Mesendoderm (in vitro differentiated cells): ENCODE measurements around the gene CEBPG.
A peak's percentile ranks its signal among the peaks of the same experiment; 100 is the strongest.

Experiments
- DNase-seq: peaks from one replicate; pipeline ENCODE4 v3.0.0; 2013
- H2AK5ac ChIP-seq: 2 replicates; pipeline ENCODE4 v1.6.1; 2013; ENCODE audit warnings: low read length, inconsistent platforms
- H2BK120ac ChIP-seq: 2 replicates; pipeline ENCODE4 v1.6.1; 2013; ENCODE audit warnings: low read depth, mild to moderate bottlenecking, low read length, moderate library complexity, mixed read lengths
- H2BK15ac ChIP-seq: replicated peaks from 2 replicates; pipeline ENCODE4 v1.6.1; 2013; ENCODE audit warnings: low read depth, mild to moderate bottlenecking, moderate library complexity
- H2BK5ac ChIP-seq: 2 replicates; pipeline ENCODE4 v1.6.1; 2013; ENCODE audit warnings: low read length, inconsistent platforms
- H3K18ac ChIP-seq: 2 replicates; pipeline ENCODE4 v1.6.1; 2013; ENCODE audit warnings: mild to moderate bottlenecking, low read length, mixed read lengths
- H3K23ac ChIP-seq: one replicate; pipeline ENCODE4 v1.6.1; 2013; ENCODE audit warnings: low read length
- H3K27ac ChIP-seq: 2 replicates; pipeline ENCODE4 v1.5.1; 2013; ENCODE audit warnings: low read depth, mild to moderate bottlenecking, inconsistent platforms, low read length, moderate library complexity
- H3K27me3 ChIP-seq: 2 replicates; pipeline ENCODE4 v1.6.1; 2013; ENCODE audit warnings: low read length, control low read depth, mild to moderate bottlenecking, inconsistent platforms; ENCODE audit not compliant: insufficient read depth, poor library complexity
- H3K36me3 ChIP-seq: 2 replicates; pipeline ENCODE4 v1.6.1; 2013; ENCODE audit warnings: low read length, inconsistent platforms; ENCODE audit not compliant: control insufficient read depth, insufficient read depth
- H3K4ac ChIP-seq: one replicate; pipeline ENCODE4 v1.6.1; 2013; ENCODE audit warnings: low read depth, mild to moderate bottlenecking, low read length, moderate library complexity
- H3K4me1 ChIP-seq: 2 replicates; pipeline ENCODE4 v1.6.1; 2013; ENCODE audit warnings: low read depth, low read length, inconsistent platforms; ENCODE audit not compliant: control insufficient read depth
- H3K4me2 ChIP-seq: 2 replicates; pipeline ENCODE4 v1.6.1; 2013; ENCODE audit warnings: low read length
- H3K4me3 ChIP-seq: 2 replicates; pipeline ENCODE4 v1.5.1; 2013; ENCODE audit warnings: mild to moderate bottlenecking, low read length
- H3K56ac ChIP-seq: one replicate; pipeline ENCODE4 v1.6.1; 2013; ENCODE audit warnings: low read length
- H3K79me1 ChIP-seq: 2 replicates; pipeline ENCODE4 v1.6.1; 2013; ENCODE audit warnings: low read length, inconsistent platforms
- H3K79me2 ChIP-seq: 2 replicates; pipeline ENCODE4 v1.6.1; 2013; ENCODE audit warnings: mild to moderate bottlenecking, low read length; ENCODE audit not compliant: control insufficient read depth, insufficient read depth
- H3K9ac ChIP-seq: 2 replicates; pipeline ENCODE4 v1.6.1; 2013; ENCODE audit warnings: low read length, inconsistent platforms
- H4K5ac ChIP-seq: one replicate; pipeline ENCODE4 v1.6.1; 2013; ENCODE audit warnings: low read length
- H4K8ac ChIP-seq: one replicate; pipeline ENCODE4 v1.6.1; 2013; ENCODE audit warnings: low read depth, mild to moderate bottlenecking, control low read depth, low read length, moderate library complexity
- WGBS: extraction: QIAGEN DNeasy Blood & Tissue Kit; methylation state at CpG from one replicate; pipeline ENCODE4 v1.1.7; 2013; ENCODE audit warnings: low lambda C conversion rate, missing lambda C conversion rate; ENCODE audit not compliant: insufficient coverage; ENCODE audit errors: extremely low coverage; 5-methylcytosine and 5-hydroxymethylcytosine counted together

Gene CEBPG

GRCh38 chr19:33405553-33406461, 32.3 kb downstream of the CEBPG start:
- Histone ChIP-seq H3K79me2 (no peaks in the 10 kb centered on the region), H3K27me3 (no peaks in the 10 kb centered on the region)
- WGBS = no CpG with 5 or more reads among the region's 34 CpGs

GRCh38 chr19:33406521-33407139, 33.1 kb downstream of the CEBPG start:
- Histone ChIP-seq H3K27me3 (no peaks in the 10 kb centered on the region), H3K79me2 (no peaks in the 10 kb centered on the region)
- no CpG with 5 or more reads among the region's 13 CpGs for WGBS

More at GRCh38 chr19:33405553-33406461, 32.3 kb downstream of the CEBPG start:
- Histone ChIP-seq H2BK5ac (no peak overlapping the region), H3K9ac (peak overlapping the region; percentile 62), H3K4me3 (no peak overlapping the region), H3K23ac (no peak overlapping the region), H3K27ac (no peak overlapping the region), H2BK120ac (no peak overlapping the region), H3K4me1 (peaks cover 2% of the 10 kb centered on the region), H3K18ac (no peak overlapping the region), H3K79me1 (no peaks in the 10 kb centered on the region), H3K56ac (peak overlapping the region; percentile 42), H2BK15ac (no peak overlapping the region), H2AK5ac (no peak overlapping the region), H3K36me3 (no peaks in the 10 kb centered on the region), H3K4me2 (no peak overlapping the region), H3K4ac (no peak overlapping the region), H4K5ac (no peak overlapping the region), H4K8ac (no peak overlapping the region)
- no peak for DNase-seq

DNA sequence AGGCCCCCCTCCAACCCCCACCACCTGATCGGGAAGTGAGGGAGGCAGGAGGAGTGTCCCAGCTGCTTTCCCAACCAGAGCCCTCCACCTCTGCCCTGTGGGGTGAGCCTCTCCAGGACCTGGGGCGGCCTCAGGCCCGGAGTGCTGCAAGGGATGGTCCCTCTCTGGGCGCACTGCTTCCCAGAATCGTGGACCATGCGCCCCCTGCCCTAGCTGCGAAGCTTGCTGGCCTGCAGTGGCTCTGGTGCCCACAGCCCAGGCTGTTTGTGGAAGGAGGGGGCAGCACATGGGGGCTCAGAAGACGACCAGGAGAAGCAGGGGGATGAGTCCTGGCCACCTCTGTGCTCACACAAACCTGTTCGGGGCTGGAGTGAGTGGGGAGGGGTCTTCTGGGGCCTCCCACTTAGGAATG, 33.6 kb downstream of the CEBPG start:
- H2BK5ac ChIP-seq = no peak overlapping the region
- no peak overlapping the region for H3K4me3 ChIP-seq
- no peak overlapping the region for H3K4me2 ChIP-seq
- H3K36me3 ChIP-seq = no peaks in the 10 kb centered on the region
- no peak overlapping the region for H4K8ac ChIP-seq
- no peak overlapping the region for H3K4ac ChIP-seq
- H3K18ac ChIP-seq = no peak overlapping the region
- no peak for DNase-seq
- H3K9ac ChIP-seq = no peak overlapping the region
- H3K27ac ChIP-seq = no peak overlapping the region
- no peak overlapping the region for H4K5ac ChIP-seq
- H3K27me3 ChIP-seq = no peaks in the 10 kb centered on the region
- H2BK120ac ChIP-seq = no peak overlapping the region
- no CpG with 5 or more reads among the region's 9 CpGs for WGBS
- H3K4me1 ChIP-seq = peaks cover 2% of the 10 kb centered on the region
- H3K23ac ChIP-seq = no peak overlapping the region
- H3K79me2 ChIP-seq = no peaks in the 10 kb centered on the region
- H3K56ac ChIP-seq = no peak overlapping the region
- no peak overlapping the region for H2BK15ac ChIP-seq
- H2AK5ac ChIP-seq = no peak overlapping the region
- no peaks in the 10 kb centered on the region for H3K79me1 ChIP-seq

More at GRCh38 chr19:33406521-33407139, 33.1 kb downstream of the CEBPG start:
- no peaks in the 10 kb centered on the region for H3K36me3 ChIP-seq
- no peak overlapping the region for H3K23ac ChIP-seq
- H3K4me1 ChIP-seq = peaks cover 2% of the 10 kb centered on the region
- H3K4ac ChIP-seq = no peak overlapping the region
- no peak overlapping the region for H2BK5ac ChIP-seq
- H2BK15ac ChIP-seq = no peak overlapping the region
- no peak overlapping the region for H4K8ac ChIP-seq
- H3K4me2 ChIP-seq = no peak overlapping the region
- H3K56ac ChIP-seq = peak overlapping the region; percentile 73
- no peak overlapping the region for H2BK120ac ChIP-seq
- no peaks in the 10 kb centered on the region for H3K79me1 ChIP-seq
- H3K27ac ChIP-seq = no peak overlapping the region
- H3K4me3 ChIP-seq = no peak overlapping the region
- no peak overlapping the region for H4K5ac ChIP-seq
- no peak overlapping the region for H3K18ac ChIP-seq
- peak overlapping the region; percentile 62 for H3K9ac ChIP-seq
- DNase-seq = peak; percentile 81
- peak overlapping the region; percentile 22 for H2AK5ac ChIP-seq

- Histone ChIP-seq H4K5ac (no peak overlapping the region), H3K27ac (no peak overlapping the region)
Observed at GRCh38 chr19:33407716-33408115, 34.2 kb downstream of the CEBPG start.

GRCh38 chr19:33408116-33408515, 34.6 kb downstream of the CEBPG start:
- Histone ChIP-seq H3K4me1 (peaks cover 2% of the 10 kb centered on the region), H3K56ac (no peak overlapping the region), H3K4me2 (no peak overlapping the region), H2BK15ac (no peak overlapping the region), H3K36me3 (no peaks in the 10 kb centered on the region), H3K9ac (no peak overlapping the region), H2BK5ac (no peak overlapping the region), H3K4ac (no peak overlapping the region), H4K8ac (no peak overlapping the region), H4K5ac (no peak overlapping the region), H2AK5ac (no peak overlapping the region), H2BK120ac (no peak overlapping the region), H3K18ac (no peak overlapping the region), H3K27ac (no peak overlapping the region), H3K79me1 (no peaks in the 10 kb centered on the region), H3K27me3 (no peaks in the 10 kb centered on the region), H3K79me2 (no peaks in the 10 kb centered on the region), H3K4me3 (no peak overlapping the region), H3K23ac (no peak overlapping the region)
- no CpG with 5 or more reads among the region's 13 CpGs for WGBS
- no peak for DNase-seq

More at GRCh38 chr19:33407716-33408115, 34.2 kb downstream of the CEBPG start:
- no peak overlapping the region for H3K4me2 ChIP-seq
- no peak overlapping the region for H3K23ac ChIP-seq
- H3K4me3 ChIP-seq = no peak overlapping the region
- H3K27me3 ChIP-seq = no peaks in the 10 kb centered on the region
- H3K4me1 ChIP-seq = peaks cover 2% of the 10 kb centered on the region
- no peak overlapping the region for H2BK5ac ChIP-seq
- H3K36me3 ChIP-seq = no peaks in the 10 kb centered on the region
- DNase-seq = no peak
- no peak overlapping the region for H3K4ac ChIP-seq
- no peak overlapping the region for H3K9ac ChIP-seq
- H3K56ac ChIP-seq = no peak overlapping the region
- WGBS = no CpG with 5 or more reads among the region's 12 CpGs
- no peaks in the 10 kb centered on the region for H3K79me1 ChIP-seq
- no peak overlapping the region for H3K18ac ChIP-seq
- H4K8ac ChIP-seq = no peak overlapping the region
- H2BK120ac ChIP-seq = no peak overlapping the region
- no peaks in the 10 kb centered on the region for H3K79me2 ChIP-seq
- no peak overlapping the region for H2BK15ac ChIP-seq
- H2AK5ac ChIP-seq = no peak overlapping the region
